Effector memory CD8-positive, alpha-beta T cell (primary cell): ENCODE results near the gene KRTAP9-3.
"Not testable (repeated sequence)": the region's sequence is repeated elsewhere in the genome, so short reads cannot be mapped to it uniquely, and the experiment has no call there.

Experiments
- ATAC-seq: fragments of 150-1000 bp; cut with Tn5 transposase; replicated peaks from 2 replicates; pipeline ENCODE4 v1.10.0; 2021; ENCODE audit warnings: mild to moderate bottlenecking, moderate library complexity
- DNase-seq, 3 experiments: peaks; one replicate each; pipeline ENCODE4 v3.0.0; 2021
- H3K27ac Mint-ChIP-seq, 2 donors: one replicate each; pipeline ENCODE4 v1.8.0; 2022; ENCODE audit warnings: mild to moderate bottlenecking in 2 of 2, mixed read lengths in 2 of 2, moderate library complexity in 2 of 2
- H3K27me3 Mint-ChIP-seq, 2 donors: one replicate each; pipeline ENCODE4 v1.8.0; 2022; ENCODE audit warnings: mixed read lengths in 2 of 2
- H3K36me3 Mint-ChIP-seq: one replicate; pipeline ENCODE4 v1.8.0; 2022; ENCODE audit warnings: mild to moderate bottlenecking, moderate library complexity, mixed read lengths; ENCODE audit not compliant: insufficient read depth
- H3K4me1 Mint-ChIP-seq, 2 donors: one replicate each; pipeline ENCODE4 v1.8.0; 2022; ENCODE audit warnings: low read depth in 2 of 2, mixed read lengths in 2 of 2
- H3K4me3 Mint-ChIP-seq, 2 donors: one replicate each; pipeline ENCODE4 v1.8.0; 2022; ENCODE audit warnings: mild to moderate bottlenecking in 2 of 2, mixed read lengths in 2 of 2, moderate library complexity in 2 of 2
- H3K9me3 Mint-ChIP-seq, 2 donors: one replicate each; pipeline ENCODE4 v1.8.0; 2022; ENCODE audit warnings: mixed read lengths in 2 of 2

The KRTAP9-3 gene

DNA sequence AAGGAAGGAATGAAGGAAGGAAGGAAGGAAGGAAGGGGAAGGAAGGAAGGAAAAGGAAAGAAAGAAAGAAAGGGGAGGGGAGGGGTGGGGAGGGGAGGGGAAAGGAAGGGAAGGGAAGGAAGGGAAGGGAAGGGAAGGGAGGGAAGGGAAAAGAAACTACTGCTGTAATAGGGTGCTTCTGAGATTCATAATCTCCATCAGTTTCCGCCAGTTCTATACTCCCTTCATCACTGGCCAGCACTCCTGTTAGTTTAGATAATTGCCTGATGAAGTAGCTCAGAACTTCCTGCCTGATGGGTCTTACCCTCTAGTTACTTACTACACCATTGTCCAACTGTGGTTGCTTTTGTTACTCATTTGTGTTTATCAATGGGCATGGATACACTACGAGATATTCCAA is 31.0 kb downstream of the KRTAP9-3 start:
- Mint-ChIP-seq H3K4me1 (peaks cover 1 to 4% of the 10 kb centered on the region in 2 donors), H3K27me3 (peaks cover 42 to 67% of the 10 kb centered on the region in 2 donors), H3K9me3 (no peaks in the 10 kb centered on the region), H3K36me3 (no peaks in the 10 kb centered on the region), H3K27ac (no peak overlapping the region), H3K4me3 (no peak overlapping the region)
- DNase-seq (no peak), ATAC-seq (no peak)

DNA sequence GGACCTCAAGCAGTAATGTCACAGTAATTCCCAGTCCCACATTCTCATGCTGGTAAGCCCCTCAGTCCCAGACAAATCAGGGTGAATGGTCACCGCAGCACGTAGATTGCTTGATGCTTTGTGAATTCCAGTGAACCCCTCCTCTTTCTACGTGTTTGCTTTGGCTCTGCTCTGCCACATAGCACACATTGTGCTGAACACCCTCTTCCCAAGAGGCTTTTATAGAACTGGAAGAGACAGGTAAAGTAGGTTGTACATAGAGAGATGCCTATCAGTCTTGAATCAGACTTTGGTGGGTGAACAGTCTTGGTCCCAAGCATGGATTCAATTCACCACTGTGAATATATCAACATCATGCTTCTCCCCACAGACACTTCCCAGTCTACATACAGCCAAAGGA is 32.4 kb downstream of the KRTAP9-3 start:
- peaks cover 1 to 4% of the 10 kb centered on the region in 2 donors for H3K4me1 Mint-ChIP-seq
- peaks cover 31 to 60% of the 10 kb centered on the region in 2 donors for H3K27me3 Mint-ChIP-seq
- H3K36me3 Mint-ChIP-seq = no peaks in the 10 kb centered on the region
- H3K4me3 Mint-ChIP-seq = no peak overlapping the region
- no peaks in the 10 kb centered on the region for H3K9me3 Mint-ChIP-seq
- H3K27ac Mint-ChIP-seq = no peak overlapping the region
- DNase-seq (no peak), ATAC-seq (no peak)

GRCh38 chr17:41265078-41265477 is 32.8 kb downstream of the KRTAP9-3 start, which contains the start of gene KRTAP9-6:
Gene KRTAP9-6 (plus strand): TSS chr17:41265378. CDS start chr17:41265378, 0 bp downstream.
- peak within 1 kb of the TSS in 1 of 2 donors; percentile 76 for H3K27ac Mint-ChIP-seq
- H3K9me3 Mint-ChIP-seq = no peaks in the 10 kb centered on the region
- no peak for ATAC-seq
- H3K36me3 Mint-ChIP-seq = no peaks in the 10 kb centered on the region
- peaks cover 28 to 56% of the 10 kb centered on the region in 2 donors for H3K27me3 Mint-ChIP-seq
- peaks cover 1 to 4% of the 10 kb centered on the region in 2 donors for H3K4me1 Mint-ChIP-seq
- DNase-seq = no peak
- H3K4me3 Mint-ChIP-seq = no peak within 1 kb of the TSS

DNA sequence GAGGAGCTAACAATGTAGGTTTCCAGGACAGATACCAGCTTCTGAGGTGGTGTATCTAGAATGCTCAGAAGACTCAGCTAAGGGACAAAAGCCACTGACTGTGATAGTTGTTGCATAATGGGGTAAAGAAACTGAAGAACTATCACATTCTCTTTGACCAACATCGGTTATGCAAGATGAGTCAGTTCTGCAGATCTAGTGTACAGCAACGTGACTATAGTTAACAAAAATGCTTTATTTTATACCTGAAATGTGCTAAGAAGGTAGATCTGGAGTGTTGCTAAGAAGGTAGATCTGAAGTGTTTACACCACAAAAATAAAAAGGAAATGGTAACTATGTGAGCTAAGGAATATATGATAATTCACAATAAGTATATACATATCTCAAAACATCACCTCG is 35.5 kb downstream of the KRTAP9-3 start:
- H3K9me3 Mint-ChIP-seq = no peaks in the 10 kb centered on the region
- ATAC-seq (no peak), DNase-seq (no peak)
- peaks cover 0 to 4% of the 10 kb centered on the region in 2 donors for H3K4me1 Mint-ChIP-seq
- H3K4me3 Mint-ChIP-seq = no peak overlapping the region
- H3K27ac Mint-ChIP-seq = no peak overlapping the region
- H3K27me3 Mint-ChIP-seq = peaks cover 9 to 42% of the 10 kb centered on the region in 2 donors
- H3K36me3 Mint-ChIP-seq = no peaks in the 10 kb centered on the region

GRCh38 chr17:41271323-41271722 is 39.1 kb downstream of the KRTAP9-3 start:
- not testable (repeated sequence) for H3K4me3 Mint-ChIP-seq, ATAC-seq

DNA sequence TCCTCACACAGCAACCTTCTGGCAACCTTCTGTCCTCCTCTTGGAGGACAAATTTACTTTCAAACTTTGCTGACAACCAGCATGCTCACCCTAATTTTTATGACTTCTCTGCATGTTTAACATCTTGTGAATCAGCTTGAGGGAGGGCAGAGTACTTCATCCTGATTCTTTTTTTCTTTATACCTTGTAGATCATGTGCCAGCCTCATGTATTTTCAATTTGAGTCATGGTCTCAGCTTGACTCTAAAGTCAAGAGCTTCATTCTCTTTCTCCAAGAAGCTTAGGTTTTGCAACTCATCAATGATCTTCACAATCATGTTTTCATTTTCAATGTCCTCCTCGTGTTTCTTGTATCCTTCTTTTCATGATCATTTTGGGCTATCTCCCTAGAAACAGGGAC is 39.6 kb downstream of the KRTAP9-3 start:
- ATAC-seq (no peak), DNase-seq (no peak)
- no peak overlapping the region for H3K4me3 Mint-ChIP-seq
- H3K27me3 Mint-ChIP-seq = peaks cover 14 to 43% of the 10 kb centered on the region in 2 donors
- H3K9me3 Mint-ChIP-seq = no peaks in the 10 kb centered on the region
- H3K27ac Mint-ChIP-seq = no peak overlapping the region
- no peaks in the 10 kb centered on the region for H3K36me3 Mint-ChIP-seq
- H3K4me1 Mint-ChIP-seq = no peaks in the 10 kb centered on the region

More at GRCh38 chr17:41271323-41271722, 39.1 kb downstream of the KRTAP9-3 start:
- not testable (repeated sequence) for H3K9me3 Mint-ChIP-seq, H3K27ac Mint-ChIP-seq, H3K4me1 Mint-ChIP-seq, DNase-seq, H3K36me3 Mint-ChIP-seq
- peaks cover 8 to 39% of the 10 kb centered on the region in 2 donors for H3K27me3 Mint-ChIP-seq

GRCh38 chr17:41275648-41276190 is 43.5 kb downstream of the KRTAP9-3 start, which contains the start of gene KRTAP9-7:
Gene KRTAP9-7 (plus strand): TSS chr17:41275698. CDS start chr17:41275698, 0 bp downstream.
- DNase-seq, H3K27ac Mint-ChIP-seq, H3K36me3 Mint-ChIP-seq, H3K9me3 Mint-ChIP-seq, H3K4me1 Mint-ChIP-seq, ATAC-seq, H3K4me3 Mint-ChIP-seq: not testable (repeated sequence)
- H3K27me3 Mint-ChIP-seq = peaks cover 18 to 43% of the 10 kb centered on the region in 2 donors

- Mint-ChIP-seq H3K27ac (no peak overlapping the region), H3K4me1 (no peaks in the 10 kb centered on the region), H3K9me3 (no peaks in the 10 kb centered on the region), H3K27me3 (peaks cover 23 to 38% of the 10 kb centered on the region in 2 donors), H3K4me3 (no peak overlapping the region), H3K36me3 (no peaks in the 10 kb centered on the region)
- ATAC-seq = no peak
- DNase-seq = no peak
Observed at GRCh38 chr17:41278176-41278955, 46.1 kb downstream of the KRTAP9-3 start.
